IPS-20b (cell line): ENCODE data around the gene CEP63.
"Not testable (repeated sequence)": the region's sequence is repeated elsewhere in the genome, so short reads cannot be mapped to it uniquely, and the experiment has no call there.

ENCODE experiments used
- H3K27ac ChIP-seq: one replicate; pipeline ENCODE4 v1.5.1; 2013; ENCODE audit warnings: low read length
- H3K27me3 ChIP-seq: 2 replicates; pipeline ENCODE4 v1.6.1; 2013; ENCODE audit warnings: mild to moderate bottlenecking, low read length, inconsistent platforms; ENCODE audit not compliant: insufficient read depth
- H3K36me3 ChIP-seq: 2 replicates; pipeline ENCODE4 v1.6.1; 2013; ENCODE audit warnings: low read depth, mild to moderate bottlenecking, inconsistent platforms, low read length, moderate library complexity; ENCODE audit not compliant: insufficient read depth
- H3K4me1 ChIP-seq: 2 replicates; pipeline ENCODE4 v1.6.1; 2013; ENCODE audit warnings: mild to moderate bottlenecking, control low read depth, inconsistent platforms, low read length, moderate library complexity; ENCODE audit not compliant: insufficient read depth
- H3K4me3 ChIP-seq: 2 replicates; pipeline ENCODE4 v1.5.1; 2013; ENCODE audit warnings: mild to moderate bottlenecking, low read length, inconsistent platforms
- H3K9ac ChIP-seq: 2 replicates; pipeline ENCODE4 v1.6.1; 2013; ENCODE audit warnings: low read depth, mild to moderate bottlenecking, inconsistent platforms, low read length, moderate library complexity
- H3K9me3 ChIP-seq: 2 replicates; pipeline ENCODE4 v1.6.1; 2013; ENCODE audit warnings: mild to moderate bottlenecking, low read depth, low read length, inconsistent platforms; ENCODE audit not compliant: insufficient read depth

Gene CEP63

DNA sequence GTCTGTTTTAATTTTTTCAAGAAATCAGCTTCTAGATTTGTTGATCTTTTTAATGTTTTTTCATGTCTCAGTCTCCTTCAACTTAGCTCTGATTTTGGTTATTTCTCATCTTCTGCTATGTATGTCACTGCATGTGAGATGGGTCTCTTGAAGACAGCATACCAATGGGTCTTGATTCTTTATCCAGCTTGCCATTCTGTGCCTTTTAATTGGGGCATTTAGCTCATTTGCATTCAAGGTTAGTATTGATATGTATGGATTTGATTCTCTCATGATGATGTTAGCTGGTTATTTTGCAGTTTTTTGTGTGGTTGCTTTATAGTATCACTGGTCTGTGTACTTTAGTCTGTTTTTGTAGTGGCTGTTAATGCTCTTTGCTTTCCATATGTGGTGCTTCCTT, 39.4 kb downstream of the CEP63 start:
- Histone ChIP-seq H3K4me1 (no peaks in the 10 kb centered on the region), H3K36me3 (no peaks in the 10 kb centered on the region; the same call in 1 of the 2 replicates), H3K27ac (no peak overlapping the region), H3K9me3 (peaks cover 11% of the 10 kb centered on the region), H3K4me3 (no peak overlapping the region), H3K9ac (no peak overlapping the region), H3K27me3 (no peaks in the 10 kb centered on the region)

DNA sequence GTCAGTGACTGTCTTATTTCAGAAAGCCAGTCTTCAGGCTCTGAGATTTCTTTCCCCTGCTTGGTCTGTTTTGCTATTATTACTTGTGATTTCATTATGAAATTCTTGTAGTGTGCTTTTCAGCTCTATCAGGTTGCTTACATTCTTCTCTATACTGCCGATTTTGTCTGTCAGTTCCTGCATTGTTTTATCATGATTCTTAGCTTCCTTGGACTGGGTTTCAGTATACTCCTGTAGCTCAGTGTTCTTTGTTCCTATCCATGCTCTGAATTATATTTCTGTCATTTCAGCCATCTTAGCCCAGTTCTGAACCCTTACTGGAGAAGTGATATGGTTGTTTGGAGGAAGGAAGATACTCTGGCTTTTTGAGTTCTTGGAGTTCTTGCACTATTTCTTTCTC, 40.5 kb downstream of the CEP63 start:
- no peaks in the 10 kb centered on the region for H3K4me1 ChIP-seq
- H3K4me3 ChIP-seq: no peak overlapping the region
- peaks cover 11% of the 10 kb centered on the region for H3K9me3 ChIP-seq
- H3K36me3 ChIP-seq: no peaks in the 10 kb centered on the region; the same call in 1 of the 2 replicates
- H3K9ac ChIP-seq: no peak overlapping the region
- no peak overlapping the region for H3K27ac ChIP-seq
- no peaks in the 10 kb centered on the region for H3K27me3 ChIP-seq

DNA sequence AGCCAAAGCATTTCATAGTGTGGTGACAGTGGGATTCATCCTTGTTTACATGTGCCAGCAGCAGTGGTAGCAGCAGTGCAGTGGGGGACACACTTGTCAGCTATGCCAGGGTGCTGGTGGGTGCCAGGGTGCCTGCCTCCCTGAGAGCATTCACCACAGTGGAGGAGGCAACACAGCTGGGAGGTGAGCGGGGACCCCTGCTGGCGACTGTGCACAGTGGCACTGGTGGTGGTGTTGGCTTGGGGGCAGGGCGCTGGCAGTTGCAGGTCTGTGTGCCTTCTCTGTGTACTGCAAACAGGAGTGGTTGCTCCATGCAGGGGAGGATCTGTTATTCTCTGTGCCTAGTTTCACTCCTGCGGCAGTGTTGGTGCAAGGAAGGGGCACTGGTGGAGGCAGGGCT, 41.2 kb downstream of the CEP63 start:
- peaks cover 11% of the 10 kb centered on the region for H3K9me3 ChIP-seq
- no peaks in the 10 kb centered on the region for H3K4me1 ChIP-seq
- H3K36me3 ChIP-seq: no peaks in the 10 kb centered on the region; the same call in 1 of the 2 replicates
- no peak overlapping the region for H3K27ac ChIP-seq
- H3K27me3 ChIP-seq: no peaks in the 10 kb centered on the region
- no peak overlapping the region for H3K9ac ChIP-seq
- no peak overlapping the region for H3K4me3 ChIP-seq

DNA sequence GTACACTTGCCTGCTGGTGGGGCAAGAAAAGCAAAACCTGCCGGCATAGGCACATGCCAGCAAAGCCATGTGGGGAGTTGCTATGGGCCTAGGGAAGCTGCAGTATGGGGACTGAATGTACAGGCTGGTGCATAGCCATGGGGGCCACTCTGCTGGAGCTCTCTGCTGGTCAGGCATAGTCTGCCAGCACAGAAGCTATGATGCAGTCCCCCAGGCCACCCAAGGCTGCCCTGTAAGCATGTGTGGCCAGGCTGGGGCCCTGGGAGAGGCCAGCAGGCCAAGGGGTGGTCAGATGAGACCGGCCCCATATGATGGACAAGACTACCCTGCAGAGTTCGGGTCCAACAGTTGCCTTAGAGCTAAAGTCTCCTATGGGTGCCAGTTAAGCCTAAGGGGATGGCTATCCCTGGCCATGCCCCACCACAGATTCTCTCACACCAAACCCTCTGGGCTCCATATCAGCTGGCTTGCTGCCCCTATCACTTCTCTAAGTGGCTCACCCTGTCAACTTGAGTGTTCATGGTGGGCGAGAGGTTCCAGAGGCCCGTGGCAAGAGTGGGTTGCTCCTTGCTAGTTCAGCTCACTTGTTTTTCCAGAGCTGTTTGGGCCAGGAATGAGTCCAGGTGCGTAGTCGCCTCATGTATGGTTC, 41.8 kb downstream of the CEP63 start:
- H3K4me3 ChIP-seq: no peak overlapping the region
- H3K27me3 ChIP-seq: no peaks in the 10 kb centered on the region
- no peaks in the 10 kb centered on the region; the same call in 1 of the 2 replicates for H3K36me3 ChIP-seq
- H3K27ac ChIP-seq: no peak overlapping the region
- no peaks in the 10 kb centered on the region for H3K4me1 ChIP-seq
- no peak overlapping the region for H3K9ac ChIP-seq
- H3K9me3 ChIP-seq: peaks cover 9% of the 10 kb centered on the region

DNA sequence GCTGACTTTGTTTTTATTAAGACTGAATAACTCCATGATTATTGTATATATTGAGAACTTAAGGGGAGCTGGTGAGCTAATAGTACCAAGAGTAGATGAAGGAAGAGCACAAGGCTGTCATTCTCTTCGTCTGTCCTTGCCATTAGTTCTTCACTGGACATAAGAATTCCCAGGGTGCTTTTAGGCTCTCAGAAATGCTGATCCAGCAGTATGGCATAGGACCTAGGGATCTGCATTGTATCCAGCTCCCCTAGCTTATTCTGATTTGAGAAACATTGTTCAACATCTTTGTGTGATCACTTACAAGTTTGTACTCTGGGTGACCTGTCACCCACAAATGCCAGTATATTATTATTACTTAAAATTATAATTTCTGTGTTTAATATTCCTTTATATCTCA, 47.6 kb downstream of the CEP63 start:
- Histone ChIP-seq H3K4me1 (no peaks in the 10 kb centered on the region), H3K27ac (no peak overlapping the region), H3K4me3 (no peak overlapping the region), H3K27me3 (no peaks in the 10 kb centered on the region), H3K9ac (no peak overlapping the region), H3K36me3 (peaks cover 8% of the 10 kb centered on the region; the same call in 1 of the 2 replicates), H3K9me3 (no peaks in the 10 kb centered on the region)

DNA sequence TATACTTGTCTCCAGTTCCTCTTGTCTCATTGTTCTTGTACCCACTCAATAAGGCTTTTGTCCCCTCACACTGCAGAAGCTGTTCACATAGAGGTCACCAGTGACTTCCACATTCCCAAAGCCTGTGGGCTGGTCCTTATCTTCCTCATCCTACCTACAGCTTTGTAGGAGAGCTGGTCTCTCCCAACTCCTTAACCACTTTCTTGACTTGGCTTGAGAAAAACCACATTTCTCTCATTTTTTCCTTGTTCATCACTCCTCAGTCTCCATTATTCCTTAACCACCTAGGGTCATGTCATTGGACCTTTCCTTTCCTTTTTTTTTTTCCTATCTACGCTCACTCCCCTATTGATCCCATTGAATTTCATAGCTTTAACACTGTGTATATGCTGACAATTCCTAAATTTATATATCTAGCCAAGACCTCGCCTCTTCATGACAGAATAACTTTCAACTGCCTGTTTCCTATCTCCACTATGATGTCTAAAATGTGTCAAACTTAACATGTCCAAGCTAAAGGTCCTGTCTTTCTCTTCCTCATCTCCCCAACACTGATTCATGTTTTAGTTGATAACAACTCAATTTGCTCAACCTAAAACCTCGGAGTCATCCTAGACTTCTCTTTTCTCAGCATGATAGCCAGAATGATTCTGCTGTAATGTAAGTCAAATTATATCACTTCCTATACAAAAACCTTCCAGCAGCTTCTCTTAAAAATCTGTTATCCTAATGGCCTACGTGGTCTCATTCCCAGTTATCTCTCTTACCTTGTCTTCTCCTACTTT, 49.5 kb downstream of the CEP63 start:
- H3K27ac ChIP-seq: no peak overlapping the region

DNA sequence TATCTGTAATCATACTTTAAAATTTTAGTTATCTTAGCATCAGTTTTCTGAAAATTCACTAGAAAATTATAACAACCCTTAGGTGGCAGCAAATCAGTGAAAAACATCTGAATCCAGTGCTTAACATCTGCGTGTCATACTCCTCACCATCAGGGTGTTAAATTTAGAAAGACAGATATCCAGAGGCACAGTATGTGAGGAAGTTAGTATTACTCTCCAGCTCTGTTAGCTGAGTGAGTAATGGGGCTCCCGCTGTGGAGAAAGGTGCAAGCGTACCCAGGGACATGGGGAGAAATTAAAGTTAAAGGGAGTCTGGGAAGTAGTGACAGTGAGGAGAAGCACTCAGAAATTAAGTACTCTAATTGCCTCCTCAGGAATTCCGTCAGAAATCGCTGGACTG, 50.9 kb downstream of the CEP63 start:
- H3K36me3 ChIP-seq: peaks cover 8% of the 10 kb centered on the region; the same call in 1 of the 2 replicates

More for the DNA sequence above, 49.5 kb downstream of the CEP63 start:
- Histone ChIP-seq H3K36me3 (peaks cover 8% of the 10 kb centered on the region; the same call in 1 of the 2 replicates), H3K4me1 (no peaks in the 10 kb centered on the region), H3K9ac (no peak overlapping the region), H3K9me3 (no peaks in the 10 kb centered on the region), H3K27me3 (no peaks in the 10 kb centered on the region), H3K4me3 (no peak overlapping the region)

DNA sequence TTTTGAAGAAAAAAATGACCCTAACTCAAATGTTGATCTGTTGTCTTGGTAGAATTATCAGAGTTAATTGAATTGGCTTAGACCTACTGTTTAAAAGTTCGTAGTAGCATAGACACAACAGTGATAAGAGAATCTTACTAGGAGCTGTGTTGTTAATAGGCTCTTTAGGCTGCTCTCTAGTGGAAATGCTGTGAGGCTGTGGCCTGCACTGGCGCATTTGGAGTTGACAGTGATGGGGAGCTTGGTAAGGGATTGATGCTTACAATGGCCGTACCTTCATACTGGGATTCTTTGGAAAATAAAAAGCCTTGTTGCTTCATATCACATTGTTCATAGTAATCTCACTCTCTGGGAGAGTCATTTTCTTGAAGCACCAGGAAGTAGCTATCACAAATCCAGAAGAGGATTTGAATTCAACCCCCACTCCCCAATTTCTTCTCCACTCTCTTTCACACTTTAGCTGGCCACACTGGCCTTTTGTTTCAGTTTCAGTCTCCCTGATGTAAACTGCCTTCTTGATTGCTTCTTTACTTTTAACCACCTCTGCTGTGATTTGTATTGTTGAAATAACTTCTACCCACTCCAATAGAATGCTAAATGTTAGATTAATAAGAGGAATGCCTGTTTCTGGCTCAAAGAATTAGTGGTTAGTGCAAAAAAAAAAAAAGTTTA, 56.6 kb downstream of the CEP63 start:
- H3K9me3 ChIP-seq: no peaks in the 10 kb centered on the region
- H3K4me3 ChIP-seq: no peak overlapping the region
- no peak overlapping the region for H3K9ac ChIP-seq
- peaks cover 17% of the 10 kb centered on the region for H3K36me3 ChIP-seq
- H3K27ac ChIP-seq: no peak overlapping the region
- H3K4me1 ChIP-seq: no peaks in the 10 kb centered on the region
- no peaks in the 10 kb centered on the region for H3K27me3 ChIP-seq

More for the DNA sequence above, 50.9 kb downstream of the CEP63 start:
- Histone ChIP-seq H3K4me3 (no peak overlapping the region), H3K4me1 (no peaks in the 10 kb centered on the region), H3K27me3 (no peaks in the 10 kb centered on the region), H3K9ac (no peak overlapping the region), H3K27ac (no peak overlapping the region), H3K9me3 (no peaks in the 10 kb centered on the region)

DNA sequence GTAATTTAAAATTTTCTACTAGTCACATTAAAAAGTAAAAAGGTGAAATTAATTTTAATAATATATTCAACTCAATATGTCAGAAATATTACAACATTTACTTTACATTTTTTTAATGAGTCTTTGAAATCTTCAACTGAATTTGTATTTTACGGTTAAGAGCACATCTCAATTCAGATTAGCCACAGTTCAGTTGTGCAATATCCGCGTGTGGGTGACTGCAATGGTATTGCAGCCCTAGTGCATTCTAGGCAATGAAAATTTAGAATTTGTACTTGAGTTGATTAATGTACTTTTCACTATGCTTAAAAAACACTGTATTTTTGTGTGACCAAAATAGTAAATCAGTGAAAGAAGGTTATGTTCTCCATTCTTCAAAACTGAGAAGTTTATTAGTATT, 57.3 kb downstream of the CEP63 start:
- H3K27ac ChIP-seq: no peak overlapping the region
- H3K36me3 ChIP-seq: peaks cover 14% of the 10 kb centered on the region
- no peaks in the 10 kb centered on the region for H3K9me3 ChIP-seq
- no peak overlapping the region for H3K4me3 ChIP-seq
- no peak overlapping the region for H3K9ac ChIP-seq
- no peaks in the 10 kb centered on the region for H3K27me3 ChIP-seq
- H3K4me1 ChIP-seq: no peaks in the 10 kb centered on the region

DNA sequence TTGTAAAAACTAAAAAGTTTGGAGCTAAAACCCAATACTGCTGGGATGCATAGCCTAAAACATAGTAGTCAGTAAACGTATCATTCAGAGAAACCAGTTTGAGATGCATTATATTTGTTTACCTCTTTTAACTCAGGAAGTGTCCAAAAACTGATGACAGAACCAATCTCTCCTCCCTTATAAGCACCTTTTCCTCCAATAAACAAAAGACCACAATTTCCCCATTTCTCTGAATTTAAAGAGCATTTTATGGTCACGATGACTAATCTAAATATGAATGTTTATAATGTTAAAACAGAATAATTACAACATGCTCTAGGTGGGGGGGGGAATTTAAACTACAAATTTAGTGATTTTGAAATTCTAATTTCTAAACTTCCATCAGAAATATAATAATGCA, 58.5 kb downstream of the CEP63 start:
- no peaks in the 10 kb centered on the region for H3K27me3 ChIP-seq
- no peaks in the 10 kb centered on the region for H3K4me1 ChIP-seq
- no peak overlapping the region for H3K27ac ChIP-seq
- H3K36me3 ChIP-seq: peaks cover 25% of the 10 kb centered on the region
- no peaks in the 10 kb centered on the region for H3K9me3 ChIP-seq
- no peak overlapping the region for H3K4me3 ChIP-seq
- H3K9ac ChIP-seq: no peak overlapping the region

DNA sequence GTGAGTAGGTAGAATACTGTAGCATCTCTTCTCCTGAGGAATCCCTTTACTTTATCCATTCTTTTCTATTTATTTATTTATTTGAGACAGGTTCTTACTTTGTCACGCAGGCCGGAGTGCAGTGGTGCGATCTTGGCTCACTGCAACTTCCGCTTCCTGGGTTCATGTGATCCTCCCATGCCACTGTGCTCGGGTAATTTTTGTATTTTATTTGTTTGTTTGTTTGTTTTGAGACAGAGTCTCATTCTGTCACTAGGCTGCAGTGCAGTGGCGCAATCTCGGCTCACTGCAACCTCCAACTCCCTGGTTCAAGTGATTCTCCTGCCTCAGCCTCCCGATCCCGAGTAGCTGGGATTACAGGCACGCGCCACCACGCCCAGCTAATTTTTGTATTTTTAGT, 58.9 kb downstream of the CEP63 start:
- H3K27ac ChIP-seq, H3K4me3 ChIP-seq, H3K27me3 ChIP-seq, H3K9ac ChIP-seq, H3K9me3 ChIP-seq, H3K4me1 ChIP-seq: not testable (repeated sequence)
- peaks cover 30% of the 10 kb centered on the region for H3K36me3 ChIP-seq
